WTC11 (cell line): ENCODE data around the gene TMEM9. TPM values are rescaled to one million over a fixed set of nuclear protein-coding genes. Genes with fewer than 3 reads are reported as not detected.

Experiments
- ATAC-seq: fragments of 200-7000 bp; cut with Tn5 transposase; 2 replicates; pipeline ENCODE4 v1.10.0; 2021; ENCODE audit warnings: mild to moderate bottlenecking, moderate library complexity
- CTCF ChIA-PET: fragments of 300-600 bp; sonication (Branson Sonifier 250); formaldehyde crosslinking; loops from one replicate; lab custom pipeline; 2021; ENCODE audit warnings: antibody characterized with exemption; lab: Charles Lee
- POLR2A ChIA-PET: fragments of 350-600 bp; sonication (Branson Sonifier 250); formaldehyde crosslinking; loops from one replicate; lab custom pipeline; 2021; ENCODE audit warnings: antibody characterized with exemption; lab: Charles Lee
- DNase-seq: peaks from one replicate; pipeline ENCODE4 v3.0.0; 2021; ENCODE audit warnings: low spot score
- H3K27ac Mint-ChIP-seq: 2 replicates; pipeline ENCODE4 v1.8.0; 2021; ENCODE audit warnings: mixed read lengths
- H3K27me3 Mint-ChIP-seq: 2 replicates; pipeline ENCODE4 v1.8.0; 2021; ENCODE audit warnings: low read depth, mild to moderate bottlenecking, moderate library complexity, mixed read lengths
- H3K36me3 Mint-ChIP-seq: 2 replicates; pipeline ENCODE4 v1.8.0; 2021; ENCODE audit warnings: mixed read lengths
- H3K4me1 Mint-ChIP-seq: 2 replicates; pipeline ENCODE4 v1.8.0; 2022; ENCODE audit warnings: mixed read lengths
- H3K4me3 Mint-ChIP-seq: 2 replicates; pipeline ENCODE4 v1.8.0; 2021; ENCODE audit warnings: mild to moderate bottlenecking, moderate library complexity, mixed read lengths
- H3K9me3 Mint-ChIP-seq: 2 replicates; pipeline ENCODE4 v1.8.0; 2021; ENCODE audit warnings: mixed read lengths
- ATF1 ChIP-seq: sonication (generic); formaldehyde crosslinking; IDR thresholded peaks from 2 replicates; pipeline ENCODE4 v1.8.1; 2023; ENCODE audit warnings: mild to moderate bottlenecking, moderate library complexity, missing genetic modification reagents
- CREM ChIP-seq: sonication (generic); formaldehyde crosslinking; IDR thresholded peaks from 2 replicates; pipeline ENCODE4 v1.8.1; 2022; ENCODE audit warnings: mild to moderate bottlenecking, missing genetic modification reagents, moderate library complexity
- E2F4 ChIP-seq: sonication (generic); formaldehyde crosslinking; IDR thresholded peaks from 2 replicates; pipeline ENCODE4 v1.8.1; 2022; ENCODE audit warnings: low read depth, mild to moderate bottlenecking, moderate library complexity, missing genetic modification reagents, borderline replicate concordance
- GABPB1 ChIP-seq: sonication (generic); formaldehyde crosslinking; IDR thresholded peaks from 2 replicates; pipeline ENCODE4 v1.8.1; 2023; ENCODE audit warnings: mild to moderate bottlenecking, missing genetic modification reagents
- GTF2I ChIP-seq: fragments of 250-450 bp; sonication (Bioruptor Pico); conservative IDR thresholded peaks from 2 replicates; pipeline ENCODE4 v1.4.0; 2021; ENCODE audit warnings: mild to moderate bottlenecking
- MAX ChIP-seq: sonication (generic); formaldehyde crosslinking; IDR thresholded peaks from 2 replicates; pipeline ENCODE4 v1.8.0; 2022; ENCODE audit warnings: mild to moderate bottlenecking, missing genetic modification reagents
- NR2C2 ChIP-seq: sonication (generic); formaldehyde crosslinking; IDR thresholded peaks from 2 replicates; pipeline ENCODE4 v1.8.0; 2022; ENCODE audit warnings: mild to moderate bottlenecking, missing genetic modification reagents
- SMAD3 ChIP-seq: sonication (generic); formaldehyde crosslinking; IDR thresholded peaks from 2 replicates; pipeline ENCODE4 v1.8.0; 2022; ENCODE audit warnings: missing genetic modification reagents, mild to moderate bottlenecking, borderline replicate concordance
- SP1 ChIP-seq: sonication (generic); formaldehyde crosslinking; conservative IDR thresholded peaks from 2 replicates; pipeline ENCODE4 v1.8.1; 2022; ENCODE audit warnings: missing genetic modification reagents
- TEAD4 ChIP-seq: sonication (generic); formaldehyde crosslinking; IDR thresholded peaks from 2 replicates; pipeline ENCODE4 v1.8.0; 2022; ENCODE audit warnings: mild to moderate bottlenecking, missing genetic modification reagents
- ZBTB43 ChIP-seq: sonication (generic); formaldehyde crosslinking; IDR thresholded peaks from 2 replicates; pipeline ENCODE4 v1.8.1; 2023; ENCODE audit warnings: mild to moderate bottlenecking, missing genetic modification reagents
- ZNF121 ChIP-seq: sonication (generic); formaldehyde crosslinking; IDR thresholded peaks from 2 replicates; pipeline ENCODE4 v1.8.0; 2023; ENCODE audit warnings: missing genetic modification reagents
- ZNF138 ChIP-seq: sonication (generic); formaldehyde crosslinking; conservative IDR thresholded peaks from 2 replicates; pipeline ENCODE4 v1.8.1; 2022; ENCODE audit warnings: mild to moderate bottlenecking, moderate library complexity, missing genetic modification reagents
- ZNF263 ChIP-seq: sonication (generic); formaldehyde crosslinking; IDR thresholded peaks from 2 replicates; pipeline ENCODE4 v1.8.1; 2022; ENCODE audit warnings: low read depth, mild to moderate bottlenecking, moderate library complexity, missing genetic modification reagents
- ZNF281 ChIP-seq: sonication (generic); formaldehyde crosslinking; IDR thresholded peaks from 2 replicates; pipeline ENCODE4 v1.8.0; 2023; ENCODE audit warnings: mild to moderate bottlenecking, missing genetic modification reagents
- ZNF416 ChIP-seq: fragments of 250-450 bp; sonication (Bioruptor Pico); IDR thresholded peaks from 2 replicates; pipeline ENCODE4 v1.9.0; 2021; ENCODE audit warnings: mild to moderate bottlenecking, inconsistent platforms
- total RNA-seq: library from RNA; stranded (reverse); gene quantifications from 3 replicates; pipeline ENCODE4 v1.2.3, GENCODE V29; 2021
- TF ChIP-seq, protein P1 (sequence below): fragments of 250-450 bp; sonication (Bioruptor Pico); IDR thresholded peaks from 2 replicates; pipeline ENCODE4 v1.9.0; 2021; ENCODE audit warnings: mild to moderate bottlenecking
- TF ChIP-seq, protein P2 (sequence below): fragments of 250-450 bp; sonication (Bioruptor Pico); IDR thresholded peaks from 2 replicates; pipeline ENCODE4 v2.1.2; 2022; ENCODE audit warnings: mild to moderate bottlenecking, moderate library complexity
- TF ChIP-seq, protein P3 (sequence below): fragments of 250-450 bp; sonication (Bioruptor Pico); IDR thresholded peaks from 2 replicates; pipeline ENCODE4 v1.9.0; 2021; ENCODE audit warnings: mild to moderate bottlenecking
- TF ChIP-seq, protein P4 (sequence below): sonication (generic); formaldehyde crosslinking; IDR thresholded peaks from 2 replicates; pipeline ENCODE4 v1.8.1; 2023; ENCODE audit warnings: mild to moderate bottlenecking, missing genetic modification reagents, borderline replicate concordance

Gene TMEM9
- total RNA-seq, 1 experiment from 2014 or later, result 97.5 TPM

- POLR2A ChIA-PET, result no interaction called here
- Mint-ChIP-seq H3K36me3 (peaks cover 52% of the 10 kb centered on the region), H3K9me3 (no peaks in the 10 kb centered on the region), H3K27ac (no peak overlapping the region), H3K27me3 (no peaks in the 10 kb centered on the region), H3K4me3 (no peak overlapping the region), H3K4me1 (no peaks in the 10 kb centered on the region)
- TF ChIP-seq TEAD4 (CRISPR knock-in tag) (no peak), GTF2I (no peak), NR2C2 (CRISPR knock-in tag) (no peak), MAX (CRISPR knock-in tag) (no peak), CREM (no peak), ZNF121 (no peak), ZBTB43 (CRISPR knock-in tag) (no peak), ZNF138 (CRISPR knock-in tag) (no peak), ZNF416 (CRISPR knock-in tag) (no peak), ATF1 (CRISPR knock-in tag) (no peak), SP1 (CRISPR knock-in tag) (no peak), SMAD3 (CRISPR knock-in tag) (no peak), ZNF263 (CRISPR knock-in tag) (no peak), GABPB1 (CRISPR knock-in tag) (no peak), ZNF281 (no peak), E2F4 (CRISPR knock-in tag) (no peak)
- TF ChIP-seq, protein P1, sequence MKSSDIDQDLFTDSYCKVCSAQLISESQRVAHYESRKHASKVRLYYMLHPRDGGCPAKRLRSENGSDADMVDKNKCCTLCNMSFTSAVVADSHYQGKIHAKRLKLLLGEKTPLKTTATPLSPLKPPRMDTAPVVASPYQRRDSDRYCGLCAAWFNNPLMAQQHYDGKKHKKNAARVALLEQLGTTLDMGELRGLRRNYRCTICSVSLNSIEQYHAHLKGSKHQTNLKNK (CRISPR knock-in tag), result no peak
- TF ChIP-seq, protein P2, sequence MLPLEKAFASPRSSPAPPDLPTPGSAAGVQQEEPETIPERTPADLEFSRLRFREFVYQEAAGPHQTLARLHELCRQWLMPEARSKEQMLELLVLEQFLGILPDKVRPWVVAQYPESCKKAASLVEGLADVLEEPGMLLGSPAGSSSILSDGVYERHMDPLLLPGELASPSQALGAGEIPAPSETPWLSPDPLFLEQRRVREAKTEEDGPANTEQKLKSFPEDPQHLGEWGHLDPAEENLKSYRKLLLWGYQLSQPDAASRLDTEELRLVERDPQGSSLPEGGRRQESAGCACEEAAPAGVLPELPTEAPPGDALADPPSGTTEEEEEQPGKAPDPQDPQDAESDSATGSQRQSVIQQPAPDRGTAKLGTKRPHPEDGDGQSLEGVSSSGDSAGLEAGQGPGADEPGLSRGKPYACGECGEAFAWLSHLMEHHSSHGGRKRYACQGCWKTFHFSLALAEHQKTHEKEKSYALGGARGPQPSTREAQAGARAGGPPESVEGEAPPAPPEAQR (CRISPR knock-in tag), result no peak
- TF ChIP-seq, protein P3, sequence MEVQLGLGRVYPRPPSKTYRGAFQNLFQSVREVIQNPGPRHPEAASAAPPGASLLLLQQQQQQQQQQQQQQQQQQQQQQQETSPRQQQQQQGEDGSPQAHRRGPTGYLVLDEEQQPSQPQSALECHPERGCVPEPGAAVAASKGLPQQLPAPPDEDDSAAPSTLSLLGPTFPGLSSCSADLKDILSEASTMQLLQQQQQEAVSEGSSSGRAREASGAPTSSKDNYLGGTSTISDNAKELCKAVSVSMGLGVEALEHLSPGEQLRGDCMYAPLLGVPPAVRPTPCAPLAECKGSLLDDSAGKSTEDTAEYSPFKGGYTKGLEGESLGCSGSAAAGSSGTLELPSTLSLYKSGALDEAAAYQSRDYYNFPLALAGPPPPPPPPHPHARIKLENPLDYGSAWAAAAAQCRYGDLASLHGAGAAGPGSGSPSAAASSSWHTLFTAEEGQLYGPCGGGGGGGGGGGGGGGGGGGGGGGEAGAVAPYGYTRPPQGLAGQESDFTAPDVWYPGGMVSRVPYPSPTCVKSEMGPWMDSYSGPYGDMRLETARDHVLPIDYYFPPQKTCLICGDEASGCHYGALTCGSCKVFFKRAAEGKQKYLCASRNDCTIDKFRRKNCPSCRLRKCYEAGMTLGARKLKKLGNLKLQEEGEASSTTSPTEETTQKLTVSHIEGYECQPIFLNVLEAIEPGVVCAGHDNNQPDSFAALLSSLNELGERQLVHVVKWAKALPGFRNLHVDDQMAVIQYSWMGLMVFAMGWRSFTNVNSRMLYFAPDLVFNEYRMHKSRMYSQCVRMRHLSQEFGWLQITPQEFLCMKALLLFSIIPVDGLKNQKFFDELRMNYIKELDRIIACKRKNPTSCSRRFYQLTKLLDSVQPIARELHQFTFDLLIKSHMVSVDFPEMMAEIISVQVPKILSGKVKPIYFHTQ (CRISPR knock-in tag), result no peak
- TF ChIP-seq, protein P4, sequence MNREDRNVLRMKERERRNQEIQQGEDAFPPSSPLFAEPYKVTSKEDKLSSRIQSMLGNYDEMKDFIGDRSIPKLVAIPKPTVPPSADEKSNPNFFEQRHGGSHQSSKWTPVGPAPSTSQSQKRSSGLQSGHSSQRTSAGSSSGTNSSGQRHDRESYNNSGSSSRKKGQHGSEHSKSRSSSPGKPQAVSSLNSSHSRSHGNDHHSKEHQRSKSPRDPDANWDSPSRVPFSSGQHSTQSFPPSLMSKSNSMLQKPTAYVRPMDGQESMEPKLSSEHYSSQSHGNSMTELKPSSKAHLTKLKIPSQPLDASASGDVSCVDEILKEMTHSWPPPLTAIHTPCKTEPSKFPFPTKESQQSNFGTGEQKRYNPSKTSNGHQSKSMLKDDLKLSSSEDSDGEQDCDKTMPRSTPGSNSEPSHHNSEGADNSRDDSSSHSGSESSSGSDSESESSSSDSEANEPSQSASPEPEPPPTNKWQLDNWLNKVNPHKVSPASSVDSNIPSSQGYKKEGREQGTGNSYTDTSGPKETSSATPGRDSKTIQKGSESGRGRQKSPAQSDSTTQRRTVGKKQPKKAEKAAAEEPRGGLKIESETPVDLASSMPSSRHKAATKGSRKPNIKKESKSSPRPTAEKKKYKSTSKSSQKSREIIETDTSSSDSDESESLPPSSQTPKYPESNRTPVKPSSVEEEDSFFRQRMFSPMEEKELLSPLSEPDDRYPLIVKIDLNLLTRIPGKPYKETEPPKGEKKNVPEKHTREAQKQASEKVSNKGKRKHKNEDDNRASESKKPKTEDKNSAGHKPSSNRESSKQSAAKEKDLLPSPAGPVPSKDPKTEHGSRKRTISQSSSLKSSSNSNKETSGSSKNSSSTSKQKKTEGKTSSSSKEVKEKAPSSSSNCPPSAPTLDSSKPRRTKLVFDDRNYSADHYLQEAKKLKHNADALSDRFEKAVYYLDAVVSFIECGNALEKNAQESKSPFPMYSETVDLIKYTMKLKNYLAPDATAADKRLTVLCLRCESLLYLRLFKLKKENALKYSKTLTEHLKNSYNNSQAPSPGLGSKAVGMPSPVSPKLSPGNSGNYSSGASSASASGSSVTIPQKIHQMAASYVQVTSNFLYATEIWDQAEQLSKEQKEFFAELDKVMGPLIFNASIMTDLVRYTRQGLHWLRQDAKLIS (CRISPR knock-in tag), result no peak
- DNase-seq (no peak), ATAC-seq (no peak)
- CTCF ChIA-PET, result no interaction called here
Observed at GRCh38 chr1:201139306-201139705, 15.0 kb downstream of the TMEM9 start.
